DND-41 (cell line): ENCODE measurements around the gene NDUFS1.

Experiments
- EZH2 ChIP-seq: IDR thresholded peaks from 3 replicates; pipeline ENCODE4 v1.6.1; 2012; ENCODE audit warnings: borderline replicate concordance, low read depth, mild to moderate bottlenecking, moderate library complexity, low read length, inconsistent platforms; ENCODE audit not compliant: severe bottlenecking
- TF ChIP-seq, protein P1 (sequence below): IDR thresholded peaks from 2 replicates; pipeline ENCODE4 v1.5.1; 2012; ENCODE audit warnings: borderline replicate concordance, low read length, moderate library complexity, mild to moderate bottlenecking; ENCODE audit not compliant: poor library complexity, severe bottlenecking; ENCODE audit errors: extremely low read depth

DNA sequence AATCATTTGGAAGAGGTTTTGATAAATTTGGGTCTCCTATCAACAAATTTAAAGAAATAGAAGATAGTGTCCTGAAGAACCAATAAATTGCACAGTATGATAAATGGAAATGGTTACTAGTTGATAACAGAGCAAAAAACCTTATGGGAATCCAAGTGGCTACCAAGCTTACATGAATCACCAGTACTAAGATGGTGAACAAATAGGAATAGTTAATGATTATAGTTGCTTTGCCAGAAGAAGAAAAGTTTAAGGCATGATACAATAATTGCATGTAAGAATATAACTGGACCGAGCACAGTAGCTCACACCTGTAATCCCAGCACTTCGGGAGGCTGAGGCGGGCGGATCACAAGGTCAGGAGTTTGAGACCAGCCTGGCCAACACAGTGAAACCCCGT is 53.7 kb downstream of the NDUFS1 start:
- TF ChIP-seq, protein P1, sequence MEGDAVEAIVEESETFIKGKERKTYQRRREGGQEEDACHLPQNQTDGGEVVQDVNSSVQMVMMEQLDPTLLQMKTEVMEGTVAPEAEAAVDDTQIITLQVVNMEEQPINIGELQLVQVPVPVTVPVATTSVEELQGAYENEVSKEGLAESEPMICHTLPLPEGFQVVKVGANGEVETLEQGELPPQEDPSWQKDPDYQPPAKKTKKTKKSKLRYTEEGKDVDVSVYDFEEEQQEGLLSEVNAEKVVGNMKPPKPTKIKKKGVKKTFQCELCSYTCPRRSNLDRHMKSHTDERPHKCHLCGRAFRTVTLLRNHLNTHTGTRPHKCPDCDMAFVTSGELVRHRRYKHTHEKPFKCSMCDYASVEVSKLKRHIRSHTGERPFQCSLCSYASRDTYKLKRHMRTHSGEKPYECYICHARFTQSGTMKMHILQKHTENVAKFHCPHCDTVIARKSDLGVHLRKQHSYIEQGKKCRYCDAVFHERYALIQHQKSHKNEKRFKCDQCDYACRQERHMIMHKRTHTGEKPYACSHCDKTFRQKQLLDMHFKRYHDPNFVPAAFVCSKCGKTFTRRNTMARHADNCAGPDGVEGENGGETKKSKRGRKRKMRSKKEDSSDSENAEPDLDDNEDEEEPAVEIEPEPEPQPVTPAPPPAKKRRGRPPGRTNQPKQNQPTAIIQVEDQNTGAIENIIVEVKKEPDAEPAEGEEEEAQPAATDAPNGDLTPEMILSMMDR: no peak
- TF ChIP-seq EZH2: no peak
